ENCODE measurements around the gene FBXW7. TPM values are rescaled to one million over a fixed set of nuclear protein-coding genes. Genes with fewer than 3 reads are reported as not detected.

FBXW7 gene
- total RNA-seq, 1 experiment from 2014 or later: 23.0 TPM

DNA sequence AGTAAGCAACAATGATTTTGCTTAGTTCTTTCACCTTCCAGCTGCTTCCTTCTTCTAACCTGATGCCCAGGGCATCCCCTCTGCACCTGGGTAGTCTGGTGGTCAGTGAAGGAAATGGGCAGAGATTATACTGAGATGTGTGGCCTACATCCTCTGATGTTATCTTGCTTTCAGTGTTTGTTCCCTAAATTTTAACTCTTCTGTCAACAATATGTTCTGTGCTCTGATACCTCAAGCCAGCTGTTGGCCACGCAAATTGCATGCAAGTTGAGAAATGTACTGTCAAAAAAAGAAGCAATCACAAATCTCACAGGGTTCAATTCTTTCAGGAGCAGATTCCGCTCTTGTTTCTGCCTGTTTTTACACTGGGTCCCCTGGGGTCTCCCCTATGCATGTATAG lies 73.8 kb downstream of the FBXW7 start (continued):
- TF ChIP-seq SIN3A (IDR thresholded peaks at IDR 0.05; ENCODE audit: low read depth) (no peak), RAD21 (IDR thresholded peaks at IDR 0.05; ENCODE audit: low read depth) (no peak), EZH2 (IDR thresholded peaks at IDR 0.05) (no peak), SRF (IDR thresholded peaks at IDR 0.05; ENCODE audit: low read depth) (no peak), YY1 (IDR thresholded peaks at IDR 0.05; ENCODE audit: extremely low read depth, insufficient replicate concordance, low read depth, low read length) (no peak), TCF7L2 (IDR thresholded peaks at IDR 0.05; ENCODE audit: borderline replicate concordance, extremely low read depth, insufficient read depth, insufficient read length) (no peak), JUND (IDR thresholded peaks at IDR 0.05) (no peak), CEBPB (IDR thresholded peaks at IDR 0.05; ENCODE audit: low read depth) (no peak)
- TF ChIP-seq, protein P1, sequence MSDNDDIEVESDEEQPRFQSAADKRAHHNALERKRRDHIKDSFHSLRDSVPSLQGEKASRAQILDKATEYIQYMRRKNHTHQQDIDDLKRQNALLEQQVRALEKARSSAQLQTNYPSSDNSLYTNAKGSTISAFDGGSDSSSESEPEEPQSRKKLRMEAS (IDR thresholded peaks at IDR 0.05): no peak

DNA sequence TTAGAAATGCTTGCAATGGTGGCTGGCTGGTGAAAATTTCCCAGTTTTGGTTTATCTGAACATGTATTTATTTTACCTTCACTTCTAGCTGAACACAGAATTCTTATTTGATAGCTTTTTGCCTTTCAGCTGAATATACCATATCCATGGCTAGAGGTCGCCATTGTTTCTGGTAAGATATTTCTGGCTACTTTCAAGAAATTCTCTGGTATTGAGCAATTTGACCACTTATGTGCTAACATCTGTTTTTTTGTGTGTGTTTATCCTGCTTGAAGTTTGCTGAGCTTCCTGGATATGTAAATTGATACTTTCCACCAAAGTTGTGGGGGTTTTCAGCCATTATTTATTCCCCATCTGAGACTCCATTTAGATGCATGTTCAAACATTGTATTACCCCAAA lies 75.4 kb downstream of the FBXW7 start:
- no peak for ATAC-seq
- Histone ChIP-seq H3K4me1 (ENCODE audit: control insufficient read depth in 1 of 2, insufficient read depth in 2 of 2, low read length in 2 of 2) (no peaks in the 10 kb centered on the region), H3K79me2 (ENCODE audit: insufficient read depth, low read length) (peaks cover 76% of the 10 kb centered on the region)

More for the DNA sequence above, 75.4 kb downstream of the FBXW7 start:
- Histone ChIP-seq H3K4me2 (ENCODE audit: low read length) (no peak overlapping the region), H4K20me1 (ENCODE audit: insufficient read depth) (peaks cover 5% of the 10 kb centered on the region), H2AFZ (ENCODE audit: low read depth, low read length, poor library complexity, severe bottlenecking) (no peak overlapping the region), H3K9me2 (ENCODE audit: insufficient read depth) (no peaks in the 10 kb centered on the region), H3K36me3 (ENCODE audit: control insufficient read depth in 1 of 2, insufficient read depth in 2 of 2, low read length in 2 of 2) (no peaks in the 10 kb centered on the region), H3K4me3 (replicated peaks in 1 of 2; ENCODE audit: low read depth in 1 of 2, low read length in 2 of 2) (no peak overlapping the region), H3K9ac (ENCODE audit: low read length) (no peak overlapping the region), H3K9me3 (ENCODE audit: control insufficient read depth in 1 of 2, insufficient read depth in 1 of 2, low read depth in 1 of 2, low read length in 2 of 2) (no peaks in the 10 kb centered on the region), H3K27ac (ENCODE audit: low read depth, low read length) (no peak overlapping the region), H3K27me3 (ENCODE audit: insufficient read depth, low read length) (no peaks in the 10 kb centered on the region)
- TF ChIP-seq SRF (IDR thresholded peaks at IDR 0.05; ENCODE audit: low read depth): no peak
- TF ChIP-seq, protein P2, sequence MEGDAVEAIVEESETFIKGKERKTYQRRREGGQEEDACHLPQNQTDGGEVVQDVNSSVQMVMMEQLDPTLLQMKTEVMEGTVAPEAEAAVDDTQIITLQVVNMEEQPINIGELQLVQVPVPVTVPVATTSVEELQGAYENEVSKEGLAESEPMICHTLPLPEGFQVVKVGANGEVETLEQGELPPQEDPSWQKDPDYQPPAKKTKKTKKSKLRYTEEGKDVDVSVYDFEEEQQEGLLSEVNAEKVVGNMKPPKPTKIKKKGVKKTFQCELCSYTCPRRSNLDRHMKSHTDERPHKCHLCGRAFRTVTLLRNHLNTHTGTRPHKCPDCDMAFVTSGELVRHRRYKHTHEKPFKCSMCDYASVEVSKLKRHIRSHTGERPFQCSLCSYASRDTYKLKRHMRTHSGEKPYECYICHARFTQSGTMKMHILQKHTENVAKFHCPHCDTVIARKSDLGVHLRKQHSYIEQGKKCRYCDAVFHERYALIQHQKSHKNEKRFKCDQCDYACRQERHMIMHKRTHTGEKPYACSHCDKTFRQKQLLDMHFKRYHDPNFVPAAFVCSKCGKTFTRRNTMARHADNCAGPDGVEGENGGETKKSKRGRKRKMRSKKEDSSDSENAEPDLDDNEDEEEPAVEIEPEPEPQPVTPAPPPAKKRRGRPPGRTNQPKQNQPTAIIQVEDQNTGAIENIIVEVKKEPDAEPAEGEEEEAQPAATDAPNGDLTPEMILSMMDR (IDR thresholded peaks at IDR 0.05 in 2 of 3, conservative IDR thresholded peaks at IDR 0.05 in 1 of 3; ENCODE audit: borderline replicate concordance in 1 of 3, insufficient read depth in 1 of 3, low read depth in 2 of 3, low read length in 2 of 3): peak in 1 of 3 experiments; percentile 10; a peak in 1 of 6 replicates
- intact Hi-C loops (cut with micrococcal nuclease): no loop called here
- ChIA-PET POLR2A (no interaction called here), RAD21 (ENCODE audit: low non-redundant PET in 1 of 2, low total read pairs in 2 of 2, uncharacterized antibody in 2 of 2, unreplicated experiment in 2 of 2) (no interaction called here), CTCF (interaction anchor here (1.1 kb wide), 1 partner anchor 41 kb away, joined by 3 read pairs; no protein-coding TSS in a partner anchor)
- no TSS peak for BruUV-seq (replicated peaks)
- no peak for DNase-seq (ENCODE audit: low read depth, low spot score)

Data from HCT116 (cell line).